Caki2 (cell line): ENCODE data around the gene PARVA. TPM values are rescaled to one million over a fixed set of nuclear protein-coding genes. Genes with fewer than 3 reads are reported as not detected.

Experiments
- DNase-seq: peaks from one replicate; pipeline ENCODE4 v3.0.0-alpha.2; 2015; ENCODE audit warnings: low read depth
- in situ Hi-C: cut with HindIII; loops from 2 replicates; pipeline ENCODE4 v1.10.0; 2016; ENCODE audit warnings: low sequenced_read_pairs, low pct_unique_long_range_greater_than_20kb, mixed read lengths
- total RNA-seq: library from RNA; depleted of rRNA; stranded (reverse); fragments of >200 nt; shearing (Covaris generic); gene quantifications from 2 replicates; pipeline ENCODE4 v1.2.3, GENCODE V29; 2014; ENCODE audit warnings: low replicate concordance

The PARVA gene
- total RNA-seq, 1 experiment from 2014 or later: 14.8 TPM

DNA sequence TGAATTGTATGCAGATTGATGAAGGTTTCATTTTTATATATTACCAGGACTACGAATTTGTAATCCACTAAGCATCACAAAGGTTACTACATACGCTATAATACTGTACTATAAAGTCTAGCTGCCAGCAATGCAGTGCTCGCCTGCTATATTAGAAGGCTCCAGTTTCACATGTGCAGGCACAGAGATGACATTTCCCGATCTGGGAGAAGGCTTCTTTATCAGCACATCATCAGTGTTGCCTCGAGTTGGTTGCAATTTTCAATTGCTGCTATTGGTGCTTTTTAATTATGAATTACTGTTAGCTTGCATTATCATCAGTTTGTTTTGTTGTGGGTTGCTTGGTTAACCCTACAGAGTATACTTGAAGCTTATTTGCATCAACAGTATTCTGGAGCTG, 153.6 kb downstream of the PARVA start:
- in situ Hi-C loops: no loop called here

DNA sequence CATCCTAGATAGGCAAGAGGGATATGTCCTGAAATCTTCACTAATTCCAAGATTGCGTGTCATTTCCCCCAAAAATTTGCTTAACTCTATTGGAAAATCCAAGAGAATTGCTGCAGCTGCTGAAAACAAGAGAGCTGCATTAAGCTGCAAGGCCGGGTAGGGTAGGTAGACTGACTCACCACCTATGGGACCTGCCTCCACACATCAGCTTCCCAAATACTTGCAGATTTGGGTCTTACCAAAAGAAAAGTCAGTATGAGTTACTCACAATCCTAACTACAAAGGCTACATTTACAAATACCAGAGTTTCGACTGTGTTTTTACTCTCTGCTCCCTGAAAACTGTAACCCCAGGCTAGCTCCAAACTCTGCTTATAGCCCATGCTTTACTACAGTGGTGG, 154.3 kb downstream of the PARVA start:
- in situ Hi-C loops: no loop called here
- DNase-seq: no peak

More for the DNA sequence above, 153.6 kb downstream of the PARVA start:
- DNase-seq: no peak

DNA sequence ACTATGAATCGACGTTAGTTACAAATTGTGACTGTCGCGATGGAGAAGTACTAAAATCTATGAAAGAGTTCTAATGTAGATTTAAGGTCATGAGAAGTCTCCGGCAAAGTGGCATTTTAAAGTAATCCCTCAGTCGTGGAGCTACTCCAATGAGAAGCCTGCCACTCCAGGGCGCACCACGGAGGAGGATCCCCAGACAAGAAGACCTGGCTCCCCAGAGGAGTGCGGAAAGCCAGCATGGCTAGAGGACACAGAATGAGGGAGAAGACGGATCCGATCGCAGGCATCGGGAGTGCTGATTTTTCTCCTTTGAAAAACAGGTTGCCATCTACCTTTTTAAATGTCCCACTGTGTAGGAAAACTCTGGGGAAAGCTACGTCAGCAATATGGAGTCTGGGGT, 155.2 kb downstream of the PARVA start:
- in situ Hi-C loops: no loop called here
- no peak for DNase-seq

DNA sequence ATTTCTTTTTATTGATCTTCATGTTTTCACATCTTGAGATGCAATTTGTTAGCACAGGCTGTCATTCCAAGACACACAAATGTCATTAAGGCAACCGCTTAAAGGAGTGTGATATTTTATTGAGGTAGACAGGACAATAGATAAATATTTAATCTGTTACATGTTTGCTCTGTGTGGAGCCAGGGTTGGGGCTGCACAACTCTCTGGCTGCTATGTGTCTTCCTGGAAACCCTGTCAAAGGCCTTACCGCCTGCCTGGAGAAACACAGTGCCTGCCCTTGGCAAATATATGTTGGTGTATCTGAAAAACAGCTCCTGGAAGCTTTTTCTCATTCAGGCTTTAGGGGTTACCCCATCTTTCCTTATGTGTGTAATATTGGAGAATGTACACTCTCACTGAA, 157.2 kb downstream of the PARVA start:
- no peak for DNase-seq
- in situ Hi-C loops: no loop called here

DNA sequence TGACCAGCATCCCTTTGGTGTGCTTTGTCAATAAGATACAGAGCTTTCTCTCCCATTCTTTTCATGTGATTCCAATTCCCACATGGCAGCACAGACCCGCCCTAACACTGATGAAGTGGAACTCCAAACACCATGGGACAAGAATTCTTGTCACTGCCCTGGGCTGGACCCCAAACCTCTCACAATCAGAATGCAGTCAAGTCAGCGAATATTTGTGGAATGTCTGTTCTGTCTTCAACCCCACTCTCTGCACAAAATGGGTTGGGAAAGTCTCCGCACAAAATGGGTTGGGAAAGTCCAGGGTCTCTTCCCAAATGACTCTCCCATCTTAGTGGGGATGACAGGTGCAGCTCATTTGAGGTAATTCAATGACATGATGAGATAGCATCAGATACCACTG, 157.9 kb downstream of the PARVA start:
- no peak for DNase-seq
- in situ Hi-C loops: no loop called here

DNA sequence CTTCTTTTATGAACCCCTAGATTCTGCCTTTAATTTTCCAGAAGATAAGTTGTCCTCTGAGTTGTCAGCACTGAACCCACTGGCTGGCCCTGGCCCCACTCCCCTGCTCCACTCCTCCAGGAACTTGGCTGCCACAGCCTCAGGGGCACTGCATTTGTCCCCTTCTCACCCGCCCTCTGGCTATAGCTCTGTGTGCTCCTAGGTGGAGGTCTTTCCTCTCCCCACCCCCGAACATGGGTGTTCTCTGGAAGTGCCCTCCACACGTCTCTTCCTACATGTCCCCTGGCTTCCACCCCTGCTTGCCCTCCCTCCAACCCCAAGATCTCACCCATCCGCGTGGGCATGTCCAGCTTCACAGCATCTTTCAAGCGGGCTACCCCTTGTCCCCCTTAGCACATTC, 159.2 kb downstream of the PARVA start:
- no peak for DNase-seq
- in situ Hi-C loops: no loop called here

DNA sequence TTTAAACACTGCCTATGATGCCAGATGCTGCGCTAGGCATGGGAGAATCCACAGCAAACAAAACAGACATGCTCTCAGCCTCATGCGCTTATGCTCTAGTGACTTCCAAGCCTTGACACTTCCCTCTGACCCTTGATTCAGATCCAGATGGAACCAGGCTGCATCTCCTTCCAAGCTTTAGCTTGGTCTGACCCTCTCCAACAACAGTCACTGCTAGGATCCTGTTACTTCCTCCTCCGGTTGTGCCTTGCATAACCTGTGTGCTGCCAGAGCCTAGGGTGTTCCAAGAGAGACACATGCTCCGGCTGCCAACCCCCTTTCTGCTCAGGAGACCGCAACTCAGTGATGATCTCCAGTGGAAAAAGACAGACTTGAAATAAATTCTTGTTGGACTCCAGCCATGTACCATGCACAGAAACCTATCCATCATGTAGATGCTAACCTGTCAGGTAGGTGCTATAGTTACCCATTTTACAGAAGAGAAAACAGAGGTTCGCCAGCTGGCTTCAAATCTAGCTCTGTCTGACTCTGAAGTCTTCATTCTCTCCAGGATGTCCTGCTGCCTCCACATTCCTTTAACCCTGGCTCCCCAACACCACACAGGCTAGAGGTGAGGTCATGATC, 160.5 kb downstream of the PARVA start:
- DNase-seq: no peak
- in situ Hi-C loops: no loop called here

DNA sequence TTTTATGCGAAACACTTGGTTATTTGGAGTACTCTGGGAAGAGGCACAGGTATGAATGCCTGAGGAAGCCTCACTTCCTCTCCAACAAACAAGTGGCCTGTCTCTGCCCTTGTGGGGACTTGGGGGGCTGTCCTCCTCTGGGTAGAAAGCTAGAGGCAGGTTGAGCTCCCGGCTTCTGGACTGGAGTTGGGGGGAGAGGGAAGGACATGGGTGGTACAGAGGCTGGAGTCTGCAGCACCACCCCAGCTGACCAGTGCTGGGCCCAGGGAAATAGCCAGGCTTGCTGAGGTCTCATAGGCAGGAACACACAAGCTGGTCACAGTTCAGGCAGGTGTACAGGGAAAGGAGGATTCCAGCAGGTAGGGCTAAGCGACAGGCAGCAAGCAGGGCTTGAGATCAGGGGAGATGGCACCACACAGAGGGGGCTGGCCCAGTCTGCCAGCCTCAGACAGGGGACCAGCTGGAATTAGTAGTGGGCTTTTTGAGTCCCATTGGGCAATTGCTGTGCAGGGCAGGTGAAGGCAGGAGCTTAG, 161.6 kb downstream of the PARVA start:
- in situ Hi-C loops: no loop called here
- no peak for DNase-seq

DNA sequence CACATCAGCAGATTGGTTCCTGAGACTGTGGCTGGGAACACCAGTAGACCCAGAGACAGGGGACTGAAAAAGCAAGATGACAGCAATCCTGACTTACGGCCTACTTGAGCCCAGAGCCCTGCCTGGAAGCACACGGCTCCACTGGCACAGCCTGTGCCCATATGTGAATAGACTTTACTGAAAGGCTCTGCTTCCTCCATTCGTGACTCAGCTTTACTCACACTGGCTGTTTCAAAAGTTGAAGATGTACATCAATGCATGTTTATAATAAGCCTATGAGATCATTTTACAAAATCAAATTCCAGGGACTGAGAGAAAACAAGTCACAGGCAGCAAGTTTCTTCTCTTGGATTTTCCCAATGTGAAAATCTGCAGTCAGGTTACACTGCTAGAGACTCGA, 162.2 kb downstream of the PARVA start:
- in situ Hi-C loops: no loop called here
- DNase-seq: no peak

DNA sequence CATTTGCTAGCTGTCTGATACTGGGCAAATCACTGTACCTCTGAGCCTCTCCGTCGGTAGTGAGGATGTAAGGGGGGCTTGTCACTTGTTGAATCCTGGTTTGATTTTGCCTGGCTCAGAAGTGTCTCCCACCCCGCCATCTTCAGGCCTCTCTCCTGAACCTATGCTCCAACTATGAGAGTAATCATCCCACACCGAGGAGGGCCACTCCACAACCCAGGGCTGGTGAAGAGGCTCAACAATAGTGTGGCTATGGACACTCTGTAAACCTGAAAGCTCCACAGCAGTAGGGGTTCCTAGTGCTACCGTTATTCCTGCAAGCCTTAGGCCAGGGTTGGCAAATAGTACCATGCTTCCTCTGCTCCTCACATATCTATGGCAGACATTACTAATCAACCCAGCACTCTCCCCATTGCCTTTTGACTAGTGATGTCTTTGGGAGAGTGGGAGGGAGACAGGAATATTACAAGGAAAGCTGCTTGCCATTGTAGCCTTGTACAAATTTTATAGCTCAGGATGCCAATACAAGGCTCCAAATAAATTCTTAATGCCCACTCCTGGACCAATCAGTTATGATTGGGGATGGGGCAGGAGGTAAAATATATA, 162.8 kb downstream of the PARVA start:
- in situ Hi-C loops: no loop called here
- no peak for DNase-seq

DNA sequence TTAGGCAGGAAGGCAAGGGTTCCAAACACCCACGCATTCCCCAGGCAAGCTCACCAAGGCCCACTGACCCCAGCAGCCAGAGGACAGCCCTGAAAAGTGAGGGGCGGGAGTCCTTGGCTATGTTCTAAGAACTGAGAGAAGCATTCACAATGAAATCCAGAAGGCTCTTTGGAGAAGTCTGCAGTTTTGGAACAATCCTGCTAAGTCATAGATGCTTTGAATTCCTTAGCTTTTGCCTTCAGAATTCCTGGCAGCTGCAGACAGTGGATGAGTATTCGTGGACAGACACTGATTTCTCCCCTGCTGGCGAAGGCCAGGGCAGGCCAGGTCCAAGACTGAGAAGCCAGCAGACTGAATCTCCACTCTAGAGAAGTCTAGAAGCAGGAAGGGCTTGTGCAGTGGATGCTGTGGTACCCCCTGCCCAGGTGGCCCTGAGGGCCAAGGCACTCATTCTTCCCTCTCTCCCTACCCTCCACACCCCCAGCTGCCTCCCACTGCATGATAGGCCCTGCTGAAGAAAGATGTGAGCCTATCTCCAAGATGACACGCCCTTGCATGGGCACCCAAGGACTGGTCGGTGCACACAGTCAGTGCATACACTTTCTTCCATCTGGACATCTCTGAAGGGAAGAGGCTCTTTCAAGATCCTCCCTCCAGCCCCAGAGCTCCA, 163.7 kb downstream of the PARVA start:
- in situ Hi-C loops: no loop called here
- DNase-seq: no peak

DNA sequence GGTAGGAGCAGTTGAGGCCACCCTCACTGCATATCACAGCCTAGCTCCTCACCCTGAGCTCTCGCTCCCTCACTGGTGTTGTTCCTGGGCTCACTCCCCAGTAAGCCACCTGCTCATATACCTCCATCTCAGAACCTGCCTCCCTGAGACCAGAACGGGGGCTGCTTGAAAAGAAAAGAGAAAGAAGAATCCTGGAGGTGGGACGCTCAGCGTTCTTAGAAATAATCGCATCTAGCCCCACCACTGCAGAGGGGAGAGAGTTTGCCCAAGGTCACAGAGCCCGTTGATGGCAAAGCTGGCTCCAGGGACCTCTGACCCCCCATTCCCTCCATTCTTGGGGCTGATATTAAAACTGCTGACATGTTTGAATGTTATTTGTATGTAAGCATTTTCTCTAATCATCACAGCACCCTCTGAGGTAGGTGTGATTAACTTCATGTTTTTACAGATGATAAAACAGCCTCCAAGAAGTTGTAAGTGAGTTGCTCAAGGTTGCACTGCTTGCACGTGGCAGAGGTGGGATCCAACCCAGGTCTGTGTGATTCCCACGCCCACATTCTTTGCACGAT, 164.3 kb downstream of the PARVA start:
- in situ Hi-C loops: no loop called here
- no peak for DNase-seq

DNA sequence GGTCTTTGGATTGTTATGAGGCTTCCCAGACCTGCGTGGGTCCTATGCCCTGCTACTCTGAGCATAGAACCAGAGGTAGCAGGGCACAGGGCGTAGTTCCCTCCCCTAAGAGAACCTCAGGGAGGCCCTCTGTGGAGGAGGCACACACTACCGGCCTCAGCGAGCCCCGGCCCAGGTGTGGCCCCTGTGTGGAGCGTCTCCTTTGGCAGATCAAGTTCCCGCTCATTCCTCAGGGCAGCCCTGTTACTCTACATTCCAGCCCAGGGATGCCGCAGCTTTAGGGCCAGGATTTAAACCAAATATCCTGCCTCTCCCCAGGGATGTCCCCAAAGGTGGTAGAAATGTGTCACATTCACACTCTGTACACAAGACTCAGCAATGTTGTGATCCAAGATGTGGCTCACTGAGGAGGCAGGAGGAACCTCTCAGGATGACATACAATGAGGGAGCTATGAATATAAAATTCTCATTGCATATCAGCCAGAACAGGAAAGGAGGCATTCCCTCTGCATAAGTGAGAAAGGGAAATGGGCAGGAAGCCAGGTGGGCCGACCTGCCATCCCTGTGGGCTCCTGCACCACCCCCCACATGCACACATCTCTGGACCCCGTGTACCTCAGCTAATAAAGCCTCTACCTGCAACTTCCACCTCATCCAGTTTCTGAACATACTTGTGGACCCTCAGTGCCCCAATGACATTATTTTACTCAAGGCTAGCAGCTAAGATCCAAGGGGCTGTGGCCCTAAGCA, 165.0 kb downstream of the PARVA start:
- in situ Hi-C loops: no loop called here
- DNase-seq: no peak

DNA sequence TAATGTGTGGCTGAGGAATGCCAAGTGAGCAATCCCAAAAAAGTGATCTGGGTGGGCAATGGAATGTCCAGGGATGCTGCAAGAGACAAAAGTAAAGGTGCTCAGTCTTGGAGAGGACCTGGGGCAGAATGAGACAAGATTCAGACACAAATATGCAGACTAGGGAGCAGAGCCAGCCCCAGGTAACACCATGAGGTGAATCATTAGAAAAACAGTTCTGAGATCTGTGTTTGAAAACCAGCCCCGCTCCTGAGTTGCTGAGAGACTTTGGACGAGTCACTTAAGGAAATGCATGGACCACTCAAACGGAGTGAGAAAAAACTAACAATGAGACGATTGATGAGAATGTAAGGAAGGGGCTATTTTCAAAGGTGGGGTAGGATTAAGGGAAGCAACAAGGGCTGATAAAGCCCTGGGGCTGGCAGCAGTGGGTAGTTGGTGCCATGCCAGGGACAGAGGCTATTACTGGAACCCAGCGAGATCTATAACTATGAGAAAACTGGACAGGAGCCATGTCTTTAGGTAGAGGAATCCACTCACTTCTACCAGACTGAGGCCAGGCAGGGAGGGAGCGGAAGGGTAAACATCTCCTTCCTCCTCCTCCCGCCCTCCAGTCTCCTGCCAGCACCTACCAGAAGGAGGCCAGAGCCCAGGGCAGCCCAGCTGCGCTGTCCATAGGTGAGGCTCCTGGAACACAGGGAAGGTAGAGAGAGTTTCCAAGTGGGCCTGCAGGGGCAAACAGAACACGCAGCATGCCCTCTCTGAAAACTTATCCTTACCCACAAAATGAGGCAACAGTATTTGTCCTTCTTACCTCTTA, 166.4 kb downstream of the PARVA start:
- in situ Hi-C loops: no loop called here
- DNase-seq: peak; percentile 26

DNA sequence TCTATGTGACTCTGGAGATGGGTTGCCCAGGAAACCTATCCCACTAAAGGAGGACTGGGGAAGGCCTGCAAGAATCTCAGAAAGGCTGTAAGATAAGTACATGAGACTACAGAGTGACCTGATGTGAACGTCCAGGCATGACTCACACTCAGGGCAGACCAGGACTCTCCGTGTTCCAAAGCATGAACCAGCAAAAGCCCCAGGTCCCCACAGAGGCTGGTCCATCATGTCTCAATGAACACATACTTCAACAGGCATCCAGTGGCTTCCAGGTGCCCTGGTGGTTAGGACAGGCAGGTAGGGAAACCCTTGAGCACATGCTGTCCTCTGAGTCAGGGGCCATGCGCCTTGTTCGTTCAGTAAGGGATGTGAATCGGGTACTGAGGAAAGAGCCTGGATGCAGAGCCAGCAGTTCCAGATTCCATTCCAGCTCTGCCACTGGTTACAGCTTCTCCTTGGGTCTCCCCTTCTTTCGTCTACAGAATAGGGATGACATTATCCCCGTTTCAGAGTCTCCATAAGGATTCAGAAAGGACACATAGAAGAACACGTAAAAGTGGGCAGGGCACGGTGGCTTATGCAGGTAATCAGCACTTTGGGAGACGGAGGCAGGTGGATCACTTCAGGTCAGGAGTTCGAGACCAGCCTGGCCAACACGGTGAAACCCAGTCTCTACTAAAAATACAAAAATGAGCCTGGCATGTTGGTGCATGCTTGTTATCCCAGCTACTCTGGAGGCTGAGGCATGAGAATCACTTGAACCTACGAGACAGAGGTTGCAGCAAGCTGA, 167.8 kb downstream of the PARVA start:
- in situ Hi-C loops: no loop called here
- DNase-seq: no peak

DNA sequence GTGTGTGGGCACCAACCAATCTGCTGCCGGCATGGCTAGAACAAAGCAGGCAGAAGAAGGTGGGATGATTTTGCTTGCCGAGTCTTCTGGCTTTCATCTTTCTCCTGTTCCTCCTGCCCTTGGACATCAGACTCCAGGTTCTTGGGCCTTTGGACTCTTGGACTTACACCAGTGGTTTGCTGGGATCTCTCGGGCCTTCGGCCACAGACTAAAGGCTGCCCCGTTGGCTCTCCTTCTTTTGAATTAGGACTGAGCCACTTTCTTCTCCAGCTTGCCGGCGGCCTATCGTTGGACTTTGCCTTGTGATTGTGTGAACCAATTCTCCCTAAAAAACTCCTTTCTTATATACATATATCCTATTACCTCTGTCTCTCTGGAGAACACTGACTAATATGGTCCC, 168.8 kb downstream of the PARVA start:
- in situ Hi-C loops: no loop called here
- no peak for DNase-seq

DNA sequence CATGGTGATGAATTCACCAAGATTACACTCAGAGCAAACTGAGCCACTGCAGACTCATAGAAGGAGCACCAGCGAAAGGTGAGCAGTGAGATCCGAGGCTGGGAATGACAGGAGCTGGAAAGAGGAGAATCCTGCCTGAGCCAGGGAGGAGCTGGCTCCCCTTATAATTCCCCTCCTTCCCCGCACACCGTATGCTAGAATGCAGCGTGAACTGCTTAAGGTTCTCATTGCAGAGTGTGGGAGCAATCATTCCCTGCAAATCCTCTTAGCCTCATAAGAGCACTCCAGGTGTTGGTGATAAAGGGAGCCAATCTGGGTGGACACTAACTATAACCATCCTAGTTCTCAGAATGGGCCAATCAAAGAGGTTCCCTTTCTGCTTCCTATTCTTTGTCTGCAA, 169.3 kb downstream of the PARVA start:
- DNase-seq: no peak
- in situ Hi-C loops: no loop called here
